ENCODE results near the gene GALNT18.

DNA sequence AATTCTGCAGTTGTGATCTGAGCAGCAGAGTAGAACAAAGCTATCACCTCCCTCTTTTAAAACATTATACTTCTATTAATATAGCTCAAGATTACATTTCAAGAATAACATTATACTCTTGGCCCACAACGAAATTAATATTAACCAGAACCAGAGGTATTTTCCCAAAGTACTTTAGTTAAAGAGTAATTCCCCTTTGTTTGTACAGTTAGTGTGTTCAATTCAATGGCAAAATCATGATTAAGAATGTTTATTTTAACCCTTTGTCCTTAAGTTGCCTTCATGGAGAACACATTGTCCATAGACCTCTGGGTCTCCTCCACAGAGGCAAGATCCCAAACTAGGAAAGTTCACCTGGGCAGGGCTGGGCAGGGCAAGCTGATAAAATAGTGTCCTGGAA lies 180.7 kb downstream of the GALNT18 start:
- TF ChIP-seq CTCF (IDR thresholded peaks at IDR 0.05; ENCODE audit: low read depth, low read length, missing input control) (no peak), SP1 (IDR thresholded peaks at IDR 0.05) (peak; percentile 31), MAX (IDR thresholded peaks at IDR 0.05) (no peak), JUND (IDR thresholded peaks at IDR 0.05) (no peak), RXRA (IDR thresholded peaks at IDR 0.05) (no peak)

Data from liver (tissue), 3 donors.